Activated naive CD8-positive, alpha-beta T cell treated with anti-CD3 and anti-CD28 coated beads, Interleukin-2, amount 50 U/mL, for 24 hours (primary cell): ENCODE data around the gene BICDL2.

Experiments used
- ATAC-seq: fragments of 150-1000 bp; cut with Tn5 transposase; one replicate; pipeline ENCODE4 v1.10.0; 2021
- DNase-seq: peaks from one replicate; pipeline ENCODE4 v3.0.0; 2021
- H3K27ac Mint-ChIP-seq: one replicate; pipeline ENCODE4 v1.8.0; 2021; ENCODE audit warnings: mild to moderate bottlenecking, mixed read lengths
- H3K27me3 Mint-ChIP-seq: one replicate; pipeline ENCODE4 v1.8.0; 2021; ENCODE audit warnings: mixed read lengths
- H3K36me3 Mint-ChIP-seq: one replicate; pipeline ENCODE4 v1.8.0; 2021; ENCODE audit warnings: low read depth, mixed read lengths
- H3K4me1 Mint-ChIP-seq: one replicate; pipeline ENCODE4 v1.8.0; 2021; ENCODE audit warnings: mixed read lengths
- H3K4me3 Mint-ChIP-seq: one replicate; pipeline ENCODE4 v1.8.0; 2021; ENCODE audit warnings: mild to moderate bottlenecking, moderate library complexity, mixed read lengths
- H3K9me3 Mint-ChIP-seq: one replicate; pipeline ENCODE4 v1.8.0; 2021; ENCODE audit warnings: mixed read lengths

The BICDL2 gene

GRCh38 chr16:3007059-3007956 is 29.4 kb downstream of the BICDL2 start:
- Mint-ChIP-seq H3K36me3 (no peaks in the 10 kb centered on the region), H3K4me3 (no peak overlapping the region), H3K4me1 (peaks cover 26% of the 10 kb centered on the region), H3K27ac (no peak overlapping the region), H3K9me3 (no peaks in the 10 kb centered on the region), H3K27me3 (peaks cover 13% of the 10 kb centered on the region)
- ATAC-seq, result no peak
- DNase-seq, result no peak

GRCh38 chr16:3004781-3005284 is 31.9 kb downstream of the BICDL2 start:
- no peaks in the 10 kb centered on the region for H3K36me3 Mint-ChIP-seq
- no peaks in the 10 kb centered on the region for H3K9me3 Mint-ChIP-seq
- peaks cover 26% of the 10 kb centered on the region for H3K4me1 Mint-ChIP-seq
- DNase-seq (no peak), ATAC-seq (no peak)
- H3K27ac Mint-ChIP-seq, result no peak overlapping the region
- H3K27me3 Mint-ChIP-seq, result peaks cover 13% of the 10 kb centered on the region
- peak overlapping the region; percentile 45 for H3K4me3 Mint-ChIP-seq

- H3K27me3 Mint-ChIP-seq, result peaks cover 14% of the 10 kb centered on the region
- H3K36me3 Mint-ChIP-seq, result no peaks in the 10 kb centered on the region
- DNase-seq, result peak; percentile 16
- H3K4me1 Mint-ChIP-seq, result peaks cover 26% of the 10 kb centered on the region
- no peaks in the 10 kb centered on the region for H3K9me3 Mint-ChIP-seq
- ATAC-seq, result no peak
- no peak overlapping the region for H3K4me3 Mint-ChIP-seq
- H3K27ac Mint-ChIP-seq, result no peak overlapping the region
Measured at GRCh38 chr16:3004319-3004718, 32.4 kb downstream of the BICDL2 start.

GRCh38 chr16:3003582-3004270 is 33.0 kb downstream of the BICDL2 start:
- Mint-ChIP-seq H3K27me3 (peaks cover 18% of the 10 kb centered on the region), H3K4me3 (peak overlapping the region; percentile 51), H3K9me3 (no peaks in the 10 kb centered on the region), H3K36me3 (no peaks in the 10 kb centered on the region), H3K4me1 (peaks cover 23% of the 10 kb centered on the region), H3K27ac (peak overlapping the region; percentile 80)
- peak; percentile 99 for ATAC-seq
- peak; percentile 95 for DNase-seq

GRCh38 chr16:3001316-3001715 is 35.4 kb downstream of the BICDL2 start:
- Mint-ChIP-seq H3K4me3 (no peak overlapping the region), H3K9me3 (no peaks in the 10 kb centered on the region), H3K27me3 (peaks cover 14% of the 10 kb centered on the region), H3K27ac (no peak overlapping the region), H3K4me1 (peaks cover 6% of the 10 kb centered on the region), H3K36me3 (no peaks in the 10 kb centered on the region)
- ATAC-seq, result no peak
- no peak for DNase-seq

- peaks cover 6% of the 10 kb centered on the region for H3K4me1 Mint-ChIP-seq
- H3K36me3 Mint-ChIP-seq, result no peaks in the 10 kb centered on the region
- no peak overlapping the region for H3K4me3 Mint-ChIP-seq
- H3K27me3 Mint-ChIP-seq, result peaks cover 9% of the 10 kb centered on the region
- no peak overlapping the region for H3K27ac Mint-ChIP-seq
- H3K9me3 Mint-ChIP-seq, result no peaks in the 10 kb centered on the region
- DNase-seq (no peak), ATAC-seq (no peak)
Measured at GRCh38 chr16:3000540-3000939, 36.2 kb downstream of the BICDL2 start.

GRCh38 chr16:2999929-3000328 is 36.8 kb downstream of the BICDL2 start:
- no peaks in the 10 kb centered on the region for H3K36me3 Mint-ChIP-seq
- no peak for ATAC-seq
- H3K4me3 Mint-ChIP-seq, result no peak overlapping the region
- peaks cover 7% of the 10 kb centered on the region for H3K27me3 Mint-ChIP-seq
- no peak overlapping the region for H3K27ac Mint-ChIP-seq
- H3K9me3 Mint-ChIP-seq, result no peaks in the 10 kb centered on the region
- H3K4me1 Mint-ChIP-seq, result peaks cover 5% of the 10 kb centered on the region
- DNase-seq, result no peak

- Mint-ChIP-seq H3K4me3 (no peak overlapping the region), H3K27me3 (peaks cover 4% of the 10 kb centered on the region), H3K36me3 (no peaks in the 10 kb centered on the region), H3K4me1 (no peaks in the 10 kb centered on the region), H3K9me3 (no peaks in the 10 kb centered on the region), H3K27ac (no peak overlapping the region)
- ATAC-seq, result no peak
- no peak for DNase-seq
Measured at GRCh38 chr16:2996298-2996697, 40.4 kb downstream of the BICDL2 start.

- no peaks in the 10 kb centered on the region for H3K9me3 Mint-ChIP-seq
- no peak overlapping the region for H3K4me3 Mint-ChIP-seq
- H3K27me3 Mint-ChIP-seq, result no peaks in the 10 kb centered on the region
- H3K4me1 Mint-ChIP-seq, result no peaks in the 10 kb centered on the region
- no peak overlapping the region for H3K27ac Mint-ChIP-seq
- no peaks in the 10 kb centered on the region for H3K36me3 Mint-ChIP-seq
- ATAC-seq (no peak), DNase-seq (no peak)
Measured at GRCh38 chr16:2992383-2993081, 44.2 kb downstream of the BICDL2 start.

GRCh38 chr16:2991566-2992261 is 45.0 kb downstream of the BICDL2 start:
- Mint-ChIP-seq H3K27me3 (no peaks in the 10 kb centered on the region), H3K9me3 (no peaks in the 10 kb centered on the region), H3K4me3 (no peak overlapping the region), H3K27ac (no peak overlapping the region), H3K36me3 (no peaks in the 10 kb centered on the region), H3K4me1 (no peaks in the 10 kb centered on the region)
- ATAC-seq, result no peak
- DNase-seq, result no peak

GRCh38 chr16:2990891-2991290 is 45.9 kb downstream of the BICDL2 start:
- no peaks in the 10 kb centered on the region for H3K4me1 Mint-ChIP-seq
- H3K36me3 Mint-ChIP-seq, result no peaks in the 10 kb centered on the region
- no peak overlapping the region for H3K4me3 Mint-ChIP-seq
- H3K27me3 Mint-ChIP-seq, result no peaks in the 10 kb centered on the region
- no peak for ATAC-seq
- H3K27ac Mint-ChIP-seq, result no peak overlapping the region
- no peaks in the 10 kb centered on the region for H3K9me3 Mint-ChIP-seq
- no peak for DNase-seq

GRCh38 chr16:2988590-2989099 is 48.1 kb downstream of the BICDL2 start:
- Mint-ChIP-seq H3K4me1 (peaks cover 3% of the 10 kb centered on the region), H3K4me3 (no peak overlapping the region), H3K36me3 (no peaks in the 10 kb centered on the region), H3K27me3 (no peaks in the 10 kb centered on the region), H3K9me3 (no peaks in the 10 kb centered on the region), H3K27ac (no peak overlapping the region)
- ATAC-seq (no peak), DNase-seq (no peak)

GRCh38 chr16:2987833-2988232 is 48.9 kb downstream of the BICDL2 start:
- no peaks in the 10 kb centered on the region for H3K9me3 Mint-ChIP-seq
- ATAC-seq (no peak), DNase-seq (no peak)
- H3K4me3 Mint-ChIP-seq, result no peak overlapping the region
- no peak overlapping the region for H3K27ac Mint-ChIP-seq
- peaks cover 5% of the 10 kb centered on the region for H3K4me1 Mint-ChIP-seq
- no peaks in the 10 kb centered on the region for H3K27me3 Mint-ChIP-seq
- no peaks in the 10 kb centered on the region for H3K36me3 Mint-ChIP-seq

- peaks cover 6% of the 10 kb centered on the region for H3K4me1 Mint-ChIP-seq
- ATAC-seq (no peak), DNase-seq (no peak)
- H3K27me3 Mint-ChIP-seq, result no peaks in the 10 kb centered on the region
- H3K4me3 Mint-ChIP-seq, result no peak overlapping the region
- H3K9me3 Mint-ChIP-seq, result no peaks in the 10 kb centered on the region
- no peaks in the 10 kb centered on the region for H3K36me3 Mint-ChIP-seq
- no peak overlapping the region for H3K27ac Mint-ChIP-seq
Measured at GRCh38 chr16:2987286-2987685, 49.5 kb downstream of the BICDL2 start.
